Measurements from ENCODE around the gene NXPH2.
"Not testable (repeated sequence)": the region's sequence is repeated elsewhere in the genome, so short reads cannot be mapped to it uniquely, and the experiment has no call there.

DNA sequence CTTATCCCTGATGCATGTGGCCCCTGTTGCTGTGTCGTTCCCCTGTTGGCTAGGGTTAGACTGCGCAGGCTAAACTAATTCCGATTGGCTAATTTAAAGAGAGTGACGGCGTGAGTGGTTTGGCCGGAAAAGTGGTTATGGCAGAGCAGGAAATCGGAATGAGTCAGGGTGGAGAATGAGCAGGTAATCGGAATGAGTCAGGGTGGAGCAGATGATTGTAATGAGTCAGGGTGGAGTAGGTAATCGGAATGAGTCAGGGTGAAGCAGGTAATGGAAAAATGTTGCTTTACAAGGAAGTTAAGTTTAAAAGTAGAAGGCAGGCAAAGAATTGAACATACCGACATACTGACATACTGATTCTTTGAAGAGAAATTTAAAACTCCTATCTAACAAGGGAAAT lies 135.4 kb downstream of the NXPH2 start:
- TF ChIP-seq, protein P1, sequence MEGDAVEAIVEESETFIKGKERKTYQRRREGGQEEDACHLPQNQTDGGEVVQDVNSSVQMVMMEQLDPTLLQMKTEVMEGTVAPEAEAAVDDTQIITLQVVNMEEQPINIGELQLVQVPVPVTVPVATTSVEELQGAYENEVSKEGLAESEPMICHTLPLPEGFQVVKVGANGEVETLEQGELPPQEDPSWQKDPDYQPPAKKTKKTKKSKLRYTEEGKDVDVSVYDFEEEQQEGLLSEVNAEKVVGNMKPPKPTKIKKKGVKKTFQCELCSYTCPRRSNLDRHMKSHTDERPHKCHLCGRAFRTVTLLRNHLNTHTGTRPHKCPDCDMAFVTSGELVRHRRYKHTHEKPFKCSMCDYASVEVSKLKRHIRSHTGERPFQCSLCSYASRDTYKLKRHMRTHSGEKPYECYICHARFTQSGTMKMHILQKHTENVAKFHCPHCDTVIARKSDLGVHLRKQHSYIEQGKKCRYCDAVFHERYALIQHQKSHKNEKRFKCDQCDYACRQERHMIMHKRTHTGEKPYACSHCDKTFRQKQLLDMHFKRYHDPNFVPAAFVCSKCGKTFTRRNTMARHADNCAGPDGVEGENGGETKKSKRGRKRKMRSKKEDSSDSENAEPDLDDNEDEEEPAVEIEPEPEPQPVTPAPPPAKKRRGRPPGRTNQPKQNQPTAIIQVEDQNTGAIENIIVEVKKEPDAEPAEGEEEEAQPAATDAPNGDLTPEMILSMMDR (IDR thresholded peaks at IDR 0.05 in 4 of 5, conservative IDR thresholded peaks at IDR 0.05 in 1 of 5), result not testable (repeated sequence)
- not testable (repeated sequence) for TF ChIP-seq POLR2A (IDR thresholded peaks at IDR 0.05)

Data from gastrocnemius medialis (tissue), 4 donors.